ENCODE measurements around the gene CHRNB2. TPM values are rescaled to one million over a fixed set of nuclear protein-coding genes. Genes with fewer than 3 reads are reported as not detected.
A peak's percentile ranks its signal among the peaks of the same experiment; 100 is the strongest.

Gene CHRNB2
- total RNA-seq, 1 experiment from 2014 or later: 1.8 TPM

GRCh38 chr1:154624746-154625643, 57.4 kb downstream of the CHRNB2 start:
- H2BK5ac ChIP-seq (ENCODE audit: insufficient read length, low read length): no peak overlapping the region
- H3K27ac ChIP-seq (ENCODE audit: insufficient read length, low read depth, low read length): no peak overlapping the region
- peaks cover 5% of the 10 kb centered on the region for H3K79me1 ChIP-seq (ENCODE audit: insufficient read depth, low read depth, low read length, poor library complexity, severe bottlenecking)
- H4K5ac ChIP-seq (ENCODE audit: insufficient read length, low read depth, low read length): no peak overlapping the region
- no peak overlapping the region for H3K23ac ChIP-seq (ENCODE audit: insufficient read length, low read depth, low read length)
- no peak overlapping the region for H2BK15ac ChIP-seq (ENCODE audit: low read depth, low read length)
- no peak for TF ChIP-seq CTCF (conservative IDR thresholded peaks at IDR 0.05)
- H3K56ac ChIP-seq (ENCODE audit: insufficient read length, low read depth, low read length): no peak overlapping the region
- Mint-ChIP-seq H3K4me1 (peaks cover 19 to 22% of the 10 kb centered on the region in 2 experiments), H3K36me3 (ENCODE audit: insufficient read depth in 1 of 3, low read depth in 3 of 3) (peaks cover 10 to 26% (median 26%) of the 10 kb centered on the region in 3 experiments), H3K4me3 (no peak overlapping the region; a peak in 1 of 5 replicates), H3K27me3 (ENCODE audit: low read depth) (no peaks in the 10 kb centered on the region), H3K9me3 (peaks cover 12 to 15% of the 10 kb centered on the region in 2 experiments), H3K27ac (peak overlapping the region; percentile 53 to 82 (median 65); a peak in 4 of 7 replicates)
- no peak overlapping the region for H2BK20ac ChIP-seq (ENCODE audit: low read depth, low read length, poor library complexity, severe bottlenecking)
- no peak overlapping the region for H2BK12ac ChIP-seq (ENCODE audit: insufficient read length, low read depth, low read length)
- H3K9ac ChIP-seq (ENCODE audit: extremely low read depth, insufficient read length, low read length): no peak overlapping the region
- no peak overlapping the region for H3K4me2 ChIP-seq (ENCODE audit: insufficient read depth, insufficient read length, low read length)
- H2AK5ac ChIP-seq (ENCODE audit: insufficient read length, low read length): no peak overlapping the region
- DNase-seq: no peak
- no peak overlapping the region for H3T11ph ChIP-seq (ENCODE audit: low read length)
- no peak overlapping the region for H4K8ac ChIP-seq (replicated peaks; ENCODE audit: insufficient read length, low read depth, low read length)
- peaks cover 7% of the 10 kb centered on the region for H3K23me2 ChIP-seq (ENCODE audit: insufficient read length, low read depth, low read length, poor library complexity, severe bottlenecking)
- no peaks in the 10 kb centered on the region for H3K9me3 ChIP-seq (ENCODE audit: control insufficient read depth, low read depth, low read length)
- no CpG with 5 or more reads among the region's 8 CpGs for WGBS (ENCODE audit: extremely low coverage, insufficient read length, low lambda C conversion rate)
- H3K4ac ChIP-seq (ENCODE audit: low read depth, low read length): no peak overlapping the region
- H3K4me1 ChIP-seq (ENCODE audit: insufficient read depth, low read length): no peaks in the 10 kb centered on the region
- no peak overlapping the region for H3K18ac ChIP-seq (ENCODE audit: insufficient read length, low read depth, low read length)
- no peak overlapping the region for H2AFZ ChIP-seq (ENCODE audit: low read length)
- H3K79me2 ChIP-seq (ENCODE audit: insufficient read depth, low read length): peaks cover 41% of the 10 kb centered on the region; the same call in 1 of the 2 replicates
- no peak overlapping the region for H3K14ac ChIP-seq (ENCODE audit: insufficient read depth, low read length)
- H2BK120ac ChIP-seq (ENCODE audit: low read depth, low read length, poor library complexity, severe bottlenecking): no peak overlapping the region
- H4K91ac ChIP-seq (ENCODE audit: insufficient read length, low read depth, low read length): no peak overlapping the region
- H3K27me3 ChIP-seq (ENCODE audit: insufficient read depth, low read length): no peaks in the 10 kb centered on the region
- H4K20me1 ChIP-seq (ENCODE audit: control insufficient read depth, insufficient read depth, insufficient read length): no peaks in the 10 kb centered on the region
